K562 (cell line): ENCODE results near the gene FAR2. TPM values are rescaled to one million over a fixed set of nuclear protein-coding genes. Genes with fewer than 3 reads are reported as not detected.

Experiments
- ATAC-seq: fragments of 200-7000 bp; cut with Tn5 transposase; 3 replicates; pipeline ENCODE4 v1.9.1; 2020; ENCODE audit warnings: moderate library complexity
- BruUV-seq: library from RNA; stranded (reverse); fragments of 400-500 nt; replicated peaks from 2 replicates; lab custom pipeline; 2021; lab: Mats Ljungman, UMichigan
- CTCF ChIA-PET: fragments of 300-600 bp; formaldehyde crosslinking; extraction: SDS; loops from one replicate; lab custom pipeline; 2021; ENCODE audit warnings: low intra/inter-chr PET ratio; lab: Yijun Ruan, JAX
- POLR2A ChIA-PET: fragments of 300-600, 350-650 bp; sonication (Branson Sonifier 250); formaldehyde crosslinking; extraction: SDS; loops from one replicate; lab custom pipeline; 2021; ENCODE audit warnings: antibody characterized with exemption, inconsistent platforms; lab: Yijun Ruan, JAX
- DNase-seq, 4 experiments: peaks; one replicate each; pipeline versions ENCODE4 v3.0.0 to v3.0.0-alpha.2; 2011 to 2018; ENCODE audit warnings: low spot score in 3 of 4, mixed read lengths in 3 of 4; ENCODE audit errors: extremely low read depth in 1 of 4
- FAIRE-seq: peaks from 2 replicates; lab custom pipeline; 2011; peaks lifted over from hg19 to GRCh38; lab: Jason Lieb, UNC
- H2AFZ ChIP-seq: 2 replicates; pipeline ENCODE4 v1.6.0; 2011; ENCODE audit warnings: low read depth, low read length, control low read depth, inconsistent platforms
- H3K27ac ChIP-seq: fragments of 200-600 bp; 3 replicates; pipeline ENCODE4 v1.8.0; 2011; ENCODE audit warnings: low read depth, mild to moderate bottlenecking, control low read depth, inconsistent platforms, low read length, moderate library complexity, mixed read lengths; ENCODE audit errors: extremely low read depth
- H3K27me3 ChIP-seq, 2 experiments: fragments of 300-600 bp in 1 of 2; 2 replicates in 1 of 2; 3 replicates in 1 of 2; pipeline versions ENCODE4 v1.6.0 to v1.8.0; 2011; ENCODE audit warnings: inconsistent platforms in 2 of 2, low read length in 2 of 2, mild to moderate bottlenecking in 1 of 2, mixed read lengths in 1 of 2, moderate library complexity in 1 of 2; ENCODE audit not compliant: control insufficient read depth in 2 of 2, insufficient read depth in 2 of 2
- H3K36me3 ChIP-seq: fragments of 300-600 bp; 3 replicates; pipeline ENCODE4 v1.8.0; 2011; ENCODE audit warnings: mild to moderate bottlenecking, low read length, inconsistent platforms; ENCODE audit not compliant: control insufficient read depth, insufficient read depth
- H3K4me1 ChIP-seq, 2 experiments: fragments of 200-600 bp in 1 of 2; replicated peaks in 1 of 2; 2 replicates in 1 of 2; 3 replicates in 1 of 2; pipeline versions ENCODE4 v1.5.1 to v1.8.0; 2011; ENCODE audit warnings: inconsistent platforms in 2 of 2, low read length in 2 of 2, mild to moderate bottlenecking in 1 of 2, mixed read lengths in 1 of 2, moderate library complexity in 1 of 2; ENCODE audit not compliant: control insufficient read depth in 2 of 2, insufficient read depth in 2 of 2
- H3K4me2 ChIP-seq: 2 replicates; pipeline ENCODE4 v1.6.1; 2011; ENCODE audit warnings: low read length, control low read depth, inconsistent platforms, mixed read lengths; ENCODE audit not compliant: insufficient read depth
- H3K4me3 ChIP-seq: fragments of 200-600 bp; sonication (generic), shearing (Covaris generic); 2 replicates; pipeline ENCODE4 v1.5.1; 2016; ENCODE audit warnings: control low read depth, inconsistent platforms
- H3K79me2 ChIP-seq: fragments of 200-600 bp; 3 replicates; pipeline ENCODE4 v1.8.0; 2011; ENCODE audit warnings: low read length, inconsistent platforms; ENCODE audit not compliant: control insufficient read depth, insufficient read depth
- H3K9ac ChIP-seq, 2 experiments: 2 replicates each; pipeline versions ENCODE4 v1.6.0 to v1.6.1; 2011; ENCODE audit warnings: low read depth in 2 of 2, low read length in 2 of 2, control low read depth in 1 of 2, inconsistent platforms in 1 of 2, mild to moderate bottlenecking in 1 of 2, mixed read lengths in 1 of 2; ENCODE audit not compliant: insufficient read depth in 1 of 2
- H3K9me1 ChIP-seq: one replicate; pipeline ENCODE4 v1.6.0; 2011; ENCODE audit warnings: inconsistent platforms, mild to moderate bottlenecking, low read length, moderate library complexity; ENCODE audit not compliant: control insufficient read depth, insufficient read depth
- H3K9me3 ChIP-seq: replicated peaks from 2 replicates; pipeline ENCODE4 v1.5.1; 2011; ENCODE audit warnings: low read depth, low read length, inconsistent platforms; ENCODE audit not compliant: control insufficient read depth, insufficient read depth
- H4K20me1 ChIP-seq: replicated peaks from 2 replicates; pipeline ENCODE4 v1.6.1; 2011; ENCODE audit warnings: low read length, inconsistent platforms, mixed read lengths; ENCODE audit not compliant: control insufficient read depth, insufficient read depth
- HBP1 ChIP-seq: fragments of 450-650 bp; formaldehyde crosslinking; IDR thresholded peaks from 2 replicates; pipeline ENCODE4 v1.4.0; 2022; ENCODE audit warnings: missing genetic modification characterization
- KLF13 ChIP-seq: fragments of 450-650 bp; IDR thresholded peaks from 2 replicates; pipeline ENCODE4 v1.6.1; 2016; ENCODE audit warnings: missing genetic modification characterization, low read depth, mild to moderate bottlenecking, missing compliant biosample characterization, moderate library complexity, borderline replicate concordance
- MITF ChIP-seq: IDR thresholded peaks from 2 replicates; pipeline ENCODE4 v1.6.1; 2014; ENCODE audit warnings: antibody characterized with exemption
- MYNN ChIP-seq, 2 experiments: sonication (generic); formaldehyde crosslinking in 1 of 2; IDR thresholded peaks; 2 replicates each; pipeline versions ENCODE4 v1.5.0 to v1.6.1; 2016 to 2020; ENCODE audit warnings: antibody characterized with exemption in 1 of 2, missing genetic modification reagents in 1 of 2
- WGBS: fragments of 100-300 bp; shearing (Covaris generic); methylation state at CpG from one replicate; pipeline ENCODE4 v1.1.6; 2016; ENCODE audit warnings: low coverage, mixed read lengths; ENCODE audit not compliant: insufficient coverage; ENCODE audit errors: missing lambda C conversion rate; 5-methylcytosine and 5-hydroxymethylcytosine counted together
- in situ Hi-C: fragments of 300-500 bp; cut with MboI; formaldehyde crosslinking; loops from 4 replicates; pipeline ENCODE4 v1.15.0; 2018; ENCODE audit warnings: inconsistent platforms, mixed read lengths
- intact Hi-C: fragments of 100-400 bp; cut with micrococcal nuclease; formaldehyde crosslinking; loops from 2 replicates; pipeline ENCODE4 v1.14.2; 2022
- polyA plus RNA-seq, 8 experiments: library from polyadenylated mRNA; depleted of rRNA in 4 of 8; stranded (reverse) in 5 of 8; unstranded in 3 of 8; fragments of >200 nt; fragmentation: Nextera tagmentation in 2 of 8; fragmentation: Illumina TruSeq in 1 of 8; extraction: Ambion mirVana in 2 of 8; extraction: Trizol in 1 of 8; gene quantifications; 2 replicates each; pipeline versions ENCODE4 v1.2.1 to v1.2.3, GENCODE V29; 2011 to 2014; ENCODE audit warnings: inconsistent platforms in 1 of 8, missing spikeins in 1 of 8
- total RNA-seq, 7 experiments: library from RNA; depleted of rRNA in 6 of 7; stranded (reverse); fragments of >200 nt in 6 of 7; fragmentation: Illumina TruSeq in 2 of 7; extraction: Trizol in 2 of 7; gene quantifications; 2 replicates each; pipeline versions ENCODE4 v1.2.1 to v1.2.3, GENCODE V29; 2011 to 2021; ENCODE audit warnings: low replicate concordance in 1 of 7

The FAR2 gene
- total and polyA plus RNA-seq, 9 of the 15 experiments (the other 6 are each of a cell fraction or from before 2014, with no cell fraction given) = 5.0 to 13.4 (median 8.5) TPM

GRCh38 chr12:29201296-29201695 is 52.2 kb downstream of the FAR2 start (continued):
- TF ChIP-seq HBP1 (CRISPR knock-in tag) (no peak), MYNN (IDR thresholded peaks at IDR 0.05) (no peak), MYNN (CRISPR knock-in tag; IDR thresholded peaks at IDR 0.05) (no peak)

GRCh38 chr12:29201746-29202145 is 52.7 kb downstream of the FAR2 start:
- no peaks in the 10 kb centered on the region for H4K20me1 ChIP-seq
- BruUV-seq = no TSS peak
- no peak for TF ChIP-seq KLF13 (tag)
- TF ChIP-seq MITF = no peak
- ChIA-PET POLR2A (interaction anchor here (0.7 kb wide), 1 partner anchor 776 kb away, joined by 3 read pairs; no protein-coding TSS in a partner anchor), CTCF (no interaction called here)
- intact Hi-C loops = no loop called here
- H3K9me3 ChIP-seq = no peaks in the 10 kb centered on the region
- no peak overlapping the region for H3K4me3 ChIP-seq
- in situ Hi-C loops = no loop called here
- H3K9ac ChIP-seq = no peak overlapping the region
- FAIRE-seq (no peak), DNase-seq (no peak), ATAC-seq (no peak)
- no peaks in the 10 kb centered on the region for H3K4me1 ChIP-seq
- no peaks in the 10 kb centered on the region for H3K27me3 ChIP-seq
- no peaks in the 10 kb centered on the region for H3K79me2 ChIP-seq
- no peak overlapping the region for H3K27ac ChIP-seq
- H2AFZ ChIP-seq = no peak overlapping the region
- no peaks in the 10 kb centered on the region for H3K36me3 ChIP-seq
- H3K9me1 ChIP-seq = no peaks in the 10 kb centered on the region
- no peak overlapping the region for H3K4me2 ChIP-seq
- WGBS = 15% methylated on average over 2 of the region's 2 CpGs
